Common myeloid progenitor, CD34-positive (primary cell): Measurements from ENCODE around the gene AP5M1.
A peak's percentile ranks its signal among the peaks of the same experiment; 100 is the strongest.
"Not testable (repeated sequence)": the region's sequence is repeated elsewhere in the genome, so short reads cannot be mapped to it uniquely, and the experiment has no call there.

ENCODE experiments used
- CTCF ChIA-PET: fragments of 350-600 bp; sonication (Branson Sonifier 250); formaldehyde crosslinking; loops from one replicate; lab custom pipeline; 2021; ENCODE audit warnings: antibody characterized with exemption; lab: Charles Lee
- POLR2A ChIA-PET: fragments of 350-600 bp; sonication (Branson Sonifier 250); formaldehyde crosslinking; loops from one replicate; lab custom pipeline; 2021; ENCODE audit warnings: antibody characterized with exemption; lab: Charles Lee
- DNase-seq, 3 donors: peaks; one replicate each; pipeline versions ENCODE4 v3.0.0 to v3.0.0-alpha.2; 2013
- H3K27ac ChIP-seq, 2 experiments: 1 replicate in 1 of 2; 2 replicates in 1 of 2; pipeline ENCODE4 v1.7.0; 2013; ENCODE audit warnings: inconsistent platforms in 2 of 2, low read length in 2 of 2, mild to moderate bottlenecking in 2 of 2, low read depth in 1 of 2, moderate library complexity in 1 of 2; ENCODE audit not compliant: severe bottlenecking in 2 of 2, insufficient read depth in 1 of 2, poor library complexity in 1 of 2
- H3K27me3 ChIP-seq, 5 experiments: replicated peaks in 2 of 5; 1 replicate in 3 of 5; 2 replicates in 2 of 5; pipeline versions ENCODE4 v1.6.1 to v1.7.0; 2013; ENCODE audit warnings: low read length in 4 of 5, mild to moderate bottlenecking in 2 of 5, moderate library complexity in 2 of 5, inconsistent platforms in 1 of 5; ENCODE audit not compliant: insufficient read depth in 5 of 5, control insufficient read depth in 4 of 5
- H3K36me3 ChIP-seq, 4 experiments: 1 replicate in 2 of 4; 2 replicates in 2 of 4; pipeline versions ENCODE4 v1.6.1 to v1.7.0; 2013; ENCODE audit warnings: low read length in 3 of 4, control low read depth in 1 of 4, mild to moderate bottlenecking in 1 of 4; ENCODE audit not compliant: control insufficient read depth in 4 of 4, insufficient read depth in 4 of 4
- H3K4me1 ChIP-seq, 4 experiments: 1 replicate in 3 of 4; 2 replicates in 1 of 4; pipeline versions ENCODE4 v1.6.1 to v1.7.1; 2013; ENCODE audit warnings: low read length in 3 of 4, mild to moderate bottlenecking in 3 of 4, control low read depth in 1 of 4, inconsistent platforms in 1 of 4, moderate library complexity in 1 of 4; ENCODE audit not compliant: control insufficient read depth in 4 of 4, insufficient read depth in 4 of 4; ENCODE audit errors: control extremely low read depth in 1 of 4
- H3K4me3 ChIP-seq, 7 experiments: 1 replicate in 4 of 7; 2 replicates in 3 of 7; pipeline versions ENCODE4 v1.5.1 to v1.7.0; 2013; ENCODE audit warnings: mild to moderate bottlenecking in 7 of 7, low read length in 6 of 7, moderate library complexity in 6 of 7, inconsistent platforms in 2 of 7, low read depth in 2 of 7, control low read depth in 1 of 7; ENCODE audit not compliant: insufficient read depth in 4 of 7, control insufficient read depth in 1 of 7; ENCODE audit errors: extremely low read depth in 1 of 7
- H3K9me3 ChIP-seq, 5 experiments: 1 replicate in 4 of 5; 2 replicates in 1 of 5; pipeline versions ENCODE4 v1.6.1 to v1.7.1; 2013; ENCODE audit warnings: low read length in 4 of 5, mild to moderate bottlenecking in 2 of 5, inconsistent platforms in 1 of 5, low read depth in 1 of 5, moderate library complexity in 1 of 5; ENCODE audit not compliant: control insufficient read depth in 4 of 5, insufficient read depth in 2 of 5; ENCODE audit errors: control extremely low read depth in 1 of 5
- WGBS: methylation state at CpG from one replicate; pipeline ENCODE4 v1.1.5; 2013; ENCODE audit not compliant: insufficient coverage; 5-methylcytosine and 5-hydroxymethylcytosine counted together

Gene AP5M1

GRCh38 chr14:57329833-57330232, 61.1 kb downstream of the AP5M1 start:
- H3K9me3 ChIP-seq: peaks cover 0 to 4% (median 0%) of the 10 kb centered on the region in 5 experiments
- H3K4me3 ChIP-seq: no peak overlapping the region
- H3K27ac ChIP-seq: no peak overlapping the region
- POLR2A ChIA-PET: no interaction called here
- CTCF ChIA-PET: no interaction called here
- DNase-seq: no peak
- H3K27me3 ChIP-seq: no peaks in the 10 kb centered on the region
- no peaks in the 10 kb centered on the region for H3K36me3 ChIP-seq
- no peaks in the 10 kb centered on the region for H3K4me1 ChIP-seq

GRCh38 chr14:57332475-57332874, 63.7 kb downstream of the AP5M1 start:
- H3K4me1 ChIP-seq, H3K27ac ChIP-seq, H3K36me3 ChIP-seq, POLR2A ChIA-PET, H3K4me3 ChIP-seq, DNase-seq, H3K27me3 ChIP-seq, CTCF ChIA-PET: not testable (repeated sequence)
- peaks cover 0 to 10% (median 2%) of the 10 kb centered on the region in 5 experiments for H3K9me3 ChIP-seq
- 100% methylated on average over 2 of the region's 4 CpGs for WGBS

- H3K27me3 ChIP-seq, H3K27ac ChIP-seq, CTCF ChIA-PET, POLR2A ChIA-PET, DNase-seq, H3K36me3 ChIP-seq, H3K4me3 ChIP-seq, H3K4me1 ChIP-seq: not testable (repeated sequence)
- WGBS: no CpG with 5 or more reads among the region's 31 CpGs
- peaks cover 0 to 10% (median 2%) of the 10 kb centered on the region in 5 experiments for H3K9me3 ChIP-seq
These were observed 65.0 kb downstream of the AP5M1 start for GRCh38 chr14:57333726-57334125.

- H3K27ac ChIP-seq, H3K4me1 ChIP-seq: not testable (repeated sequence)
- POLR2A ChIA-PET: interaction anchor here (0.5 to 0.6 kb wide), 2 partner anchors 1157 to 1614 kb away, joined by 3 read pairs; no protein-coding TSS in a partner anchor
These were observed 75.0 kb downstream of the AP5M1 start for GRCh38 chr14:57343545-57344297.

GRCh38 chr14:57345106-57345505, 76.3 kb downstream of the AP5M1 start:
- Histone ChIP-seq H3K4me1 (no peaks in the 10 kb centered on the region), H3K27me3 (peaks cover 0 to 5% (median 0%) of the 10 kb centered on the region in 5 experiments), H3K36me3 (no peaks in the 10 kb centered on the region), H3K4me3 (no peak overlapping the region), H3K9me3 (peaks cover 0 to 3% (median 0%) of the 10 kb centered on the region in 5 experiments), H3K27ac (no peak overlapping the region)
- CTCF ChIA-PET: interaction anchor here (0.6 kb wide), 1 partner anchor 868 kb away, joined by 3 read pairs; no protein-coding TSS in a partner anchor
- DNase-seq: no peak
- 89% methylated on average over 6 of the region's 9 CpGs for WGBS
- POLR2A ChIA-PET: no interaction called here

More at GRCh38 chr14:57343545-57344297, 75.0 kb downstream of the AP5M1 start:
- H3K4me3 ChIP-seq: peak overlapping the region in 1 of 7 experiments; percentile 28
- WGBS: 92% methylated on average over 14 of the region's 34 CpGs
- H3K9me3 ChIP-seq, DNase-seq, H3K36me3 ChIP-seq, CTCF ChIA-PET, H3K27me3 ChIP-seq: not testable (repeated sequence)

GRCh38 chr14:57346741-57347140, 78.0 kb downstream of the AP5M1 start:
- H3K4me3 ChIP-seq: no peak overlapping the region
- POLR2A ChIA-PET: no interaction called here
- peaks cover 0 to 3% (median 0%) of the 10 kb centered on the region in 5 experiments for H3K9me3 ChIP-seq
- H3K4me1 ChIP-seq: no peaks in the 10 kb centered on the region
- no peaks in the 10 kb centered on the region for H3K36me3 ChIP-seq
- 58% methylated on average over 2 of the region's 2 CpGs for WGBS
- H3K27ac ChIP-seq: no peak overlapping the region
- H3K27me3 ChIP-seq: peaks cover 0 to 5% (median 0%) of the 10 kb centered on the region in 5 experiments
- no peak for DNase-seq
- CTCF ChIA-PET: no interaction called here
